Ecto neural progenitor cell (in vitro differentiated cells): ENCODE results near the gene CSN1S1.

Source experiments
- DNase-seq: peaks from one replicate; pipeline ENCODE4 v3.0.0-alpha.2; 2018; ENCODE audit warnings: low spot score

The CSN1S1 gene

DNA sequence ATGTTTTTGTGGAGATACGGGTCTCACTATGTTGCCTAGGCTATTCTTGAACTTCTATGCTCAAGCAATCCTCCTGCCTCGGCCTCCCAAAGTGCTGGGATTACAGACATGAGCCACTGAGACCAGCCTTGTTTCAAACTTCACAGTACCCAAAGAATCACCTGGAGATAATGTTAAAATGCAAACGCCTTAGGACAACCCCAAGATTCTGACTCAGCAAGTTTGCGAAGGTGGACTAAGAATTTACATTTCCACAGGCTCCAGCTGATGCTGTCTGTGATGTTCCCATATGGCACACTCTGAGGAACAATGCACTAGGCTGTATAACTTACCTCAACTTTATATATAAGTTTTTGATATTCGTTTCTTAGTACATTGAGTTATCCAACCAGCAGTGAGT, 63.9 kb downstream of the CSN1S1 start:
- no peak for DNase-seq

DNA sequence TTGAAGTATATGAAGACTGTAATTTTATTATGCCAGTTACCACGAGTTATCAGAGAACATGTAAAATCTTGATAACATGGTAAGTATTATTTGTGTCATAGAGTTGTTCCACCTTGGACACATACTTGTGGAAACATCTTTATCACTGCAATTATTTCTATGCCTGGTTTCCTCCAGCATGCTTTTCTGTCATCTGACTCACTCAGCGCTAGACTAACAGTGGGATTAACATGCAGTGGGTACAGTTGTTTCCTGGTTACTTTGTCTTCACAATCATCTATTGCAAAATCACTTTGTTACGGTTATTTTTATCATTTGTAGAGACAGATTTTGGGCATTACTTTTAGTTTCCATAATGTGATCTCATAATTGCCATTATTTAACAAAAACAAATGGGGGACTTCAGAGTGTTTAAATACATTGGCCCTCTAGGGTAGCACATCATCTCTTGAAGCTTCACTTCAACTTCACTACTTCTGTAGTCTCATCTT, 64.7 kb downstream of the CSN1S1 start, which contains the start of gene STATH:
Gene STATH, plus strand, starts transcription at position 441 of the 491 bp plus-strand sequence. CDS start 2,472 bp downstream, outside the sequence.
- no peak for DNase-seq
